Trophoblast cell (in vitro differentiated cells and primary cell): ENCODE data around the gene ENTREP3.

Experiments used
- DNase-seq, 2 donors: peaks; one replicate each; pipeline ENCODE4 v3.0.0-alpha.2; 2016
- H2AFZ ChIP-seq: 2 replicates; pipeline ENCODE4 v1.6.1; 2013; ENCODE audit warnings: low read length, moderate library complexity, mild to moderate bottlenecking; ENCODE audit not compliant: insufficient read depth, poor library complexity
- H2AK5ac ChIP-seq: 2 replicates; pipeline ENCODE4 v1.6.1; 2013; ENCODE audit warnings: mild to moderate bottlenecking, low read length
- H2BK120ac ChIP-seq: 2 replicates; pipeline ENCODE4 v1.6.1; 2013; ENCODE audit warnings: low read length, mild to moderate bottlenecking, moderate library complexity; ENCODE audit not compliant: insufficient read depth, poor library complexity
- H2BK12ac ChIP-seq: 2 replicates; pipeline ENCODE4 v1.6.1; 2013; ENCODE audit warnings: mild to moderate bottlenecking, low read length, moderate library complexity
- H2BK5ac ChIP-seq: 2 replicates; pipeline ENCODE4 v1.6.1; 2013; ENCODE audit warnings: low read length, low read depth, moderate library complexity, mild to moderate bottlenecking; ENCODE audit not compliant: poor library complexity
- H3K14ac ChIP-seq: 2 replicates; pipeline ENCODE4 v1.6.1; 2013; ENCODE audit warnings: mild to moderate bottlenecking, low read length
- H3K18ac ChIP-seq: 2 replicates; pipeline ENCODE4 v1.6.1; 2013; ENCODE audit warnings: mild to moderate bottlenecking, low read length
- H3K23ac ChIP-seq: 2 replicates; pipeline ENCODE4 v1.6.1; 2013; ENCODE audit warnings: low read length
- H3K27ac ChIP-seq: 2 replicates; pipeline ENCODE4 v1.5.1; 2013; ENCODE audit warnings: low read depth, mild to moderate bottlenecking, inconsistent platforms, low read length, moderate library complexity
- H3K27me3 ChIP-seq: 2 replicates; pipeline ENCODE4 v1.6.1; 2013; ENCODE audit warnings: inconsistent platforms, mild to moderate bottlenecking, low read length, moderate library complexity; ENCODE audit not compliant: insufficient read depth
- H3K36me3 ChIP-seq, 2 experiments: 1 replicate in 1 of 2; 2 replicates in 1 of 2; pipeline ENCODE4 v1.6.1; 2013; ENCODE audit warnings: low read length in 2 of 2, mild to moderate bottlenecking in 2 of 2, moderate library complexity in 1 of 2; ENCODE audit not compliant: insufficient read depth in 2 of 2, control insufficient read depth in 1 of 2
- H3K4ac ChIP-seq: 2 replicates; pipeline ENCODE4 v1.6.1; 2013; ENCODE audit warnings: low read depth, mild to moderate bottlenecking, low read length, moderate library complexity
- H3K4me1 ChIP-seq, 2 experiments: 1 replicate in 1 of 2; 2 replicates in 1 of 2; pipeline ENCODE4 v1.6.1; 2013; ENCODE audit warnings: low read length in 2 of 2, mild to moderate bottlenecking in 2 of 2, moderate library complexity in 1 of 2; ENCODE audit not compliant: insufficient read depth in 2 of 2, control insufficient read depth in 1 of 2
- H3K4me2 ChIP-seq: 2 replicates; pipeline ENCODE4 v1.6.1; 2013; ENCODE audit warnings: inconsistent platforms, mild to moderate bottlenecking, low read length, moderate library complexity
- H3K4me3 ChIP-seq: 2 replicates; pipeline ENCODE4 v1.5.1; 2013; ENCODE audit warnings: mild to moderate bottlenecking, low read depth, low read length, inconsistent platforms
- H3K79me1 ChIP-seq: one replicate; pipeline ENCODE4 v1.6.1; 2013; ENCODE audit warnings: low read length
- H3K79me2 ChIP-seq: 2 replicates; pipeline ENCODE4 v1.6.1; 2013; ENCODE audit warnings: low read length, mild to moderate bottlenecking; ENCODE audit not compliant: control insufficient read depth, insufficient read depth, poor library complexity
- H3K9ac ChIP-seq: 2 replicates; pipeline ENCODE4 v1.6.1; 2013; ENCODE audit warnings: mild to moderate bottlenecking, low read length
- H3K9me3 ChIP-seq: 2 replicates; pipeline ENCODE4 v1.6.1; 2013; ENCODE audit warnings: low read depth, mild to moderate bottlenecking, control low read depth, inconsistent platforms, low read length; ENCODE audit not compliant: insufficient read depth
- H4K12ac ChIP-seq: 2 replicates; pipeline ENCODE4 v1.6.1; 2013; ENCODE audit warnings: low read depth, mild to moderate bottlenecking, low read length, moderate library complexity
- H4K8ac ChIP-seq: 2 replicates; pipeline ENCODE4 v1.6.1; 2013; ENCODE audit warnings: low read depth, mild to moderate bottlenecking, low read length, moderate library complexity
- H4K91ac ChIP-seq: one replicate; pipeline ENCODE4 v1.6.1; 2013; ENCODE audit warnings: low read depth, mild to moderate bottlenecking, low read length, moderate library complexity
- WGBS: extraction: QIAGEN DNeasy Blood & Tissue Kit; methylation state at CpG from one replicate; pipeline ENCODE4 v1.1.7; 2013; ENCODE audit warnings: missing lambda C conversion rate; ENCODE audit not compliant: insufficient read length, insufficient coverage; ENCODE audit errors: extremely low coverage; 5-methylcytosine and 5-hydroxymethylcytosine counted together

ENTREP3 gene

GRCh38 chr1:155287987-155288543 lies 32.8 kb upstream of the ENTREP3 start:
- no peak overlapping the region for H3K9ac ChIP-seq
- H3K79me2 ChIP-seq = no peaks in the 10 kb centered on the region
- H4K8ac ChIP-seq = no peak overlapping the region
- no peak overlapping the region for H3K23ac ChIP-seq
- H2BK120ac ChIP-seq = no peak overlapping the region
- H3K9me3 ChIP-seq = no peaks in the 10 kb centered on the region
- no peaks in the 10 kb centered on the region for H3K27me3 ChIP-seq
- no peak overlapping the region for H2BK12ac ChIP-seq
- DNase-seq = no peak
- no peaks in the 10 kb centered on the region for H3K79me1 ChIP-seq
- H3K36me3 ChIP-seq = no peaks in the 10 kb centered on the region
- H2BK5ac ChIP-seq = no peak overlapping the region
- H3K4me3 ChIP-seq = no peak overlapping the region
- H4K12ac ChIP-seq = no peak overlapping the region
- H4K91ac ChIP-seq = no peak overlapping the region
- H3K27ac ChIP-seq = no peak overlapping the region
- H3K4me2 ChIP-seq = no peak overlapping the region
- no peak overlapping the region for H3K4ac ChIP-seq
- no peak overlapping the region for H2AFZ ChIP-seq
- no peak overlapping the region for H3K14ac ChIP-seq
- no peak overlapping the region for H2AK5ac ChIP-seq
- no peaks in the 10 kb centered on the region for H3K4me1 ChIP-seq
- WGBS = no CpG with 5 or more reads among the region's 21 CpGs
- H3K18ac ChIP-seq = no peak overlapping the region

GRCh38 chr1:155286544-155286943 lies 31.3 kb upstream of the ENTREP3 start:
- no peaks in the 10 kb centered on the region for H3K79me2 ChIP-seq
- WGBS = no CpG with 5 or more reads among the region's 2 CpGs

GRCh38 chr1:155285631-155286044 lies 30.4 kb upstream of the ENTREP3 start:
- H3K4me2 ChIP-seq = no peak overlapping the region
- H3K27ac ChIP-seq = no peak overlapping the region
- no peak overlapping the region for H3K23ac ChIP-seq
- no CpG with 5 or more reads among the region's 18 CpGs for WGBS
- H2BK120ac ChIP-seq = no peak overlapping the region
- H3K9me3 ChIP-seq = no peaks in the 10 kb centered on the region
- no peak overlapping the region for H3K4me3 ChIP-seq
- H2AK5ac ChIP-seq = no peak overlapping the region
- no peaks in the 10 kb centered on the region for H3K4me1 ChIP-seq
- no peak overlapping the region for H2AFZ ChIP-seq
- H3K27me3 ChIP-seq = no peaks in the 10 kb centered on the region
- H3K14ac ChIP-seq = no peak overlapping the region
- H4K8ac ChIP-seq = no peak overlapping the region
- H3K36me3 ChIP-seq = peaks cover 2% of the 10 kb centered on the region in 2 experiments
- H2BK5ac ChIP-seq = no peak overlapping the region
- H3K4ac ChIP-seq = no peak overlapping the region
- H3K9ac ChIP-seq = no peak overlapping the region
- no peak overlapping the region for H4K12ac ChIP-seq
- no peak overlapping the region for H3K18ac ChIP-seq
- DNase-seq = no peak
- no peak overlapping the region for H4K91ac ChIP-seq
- H2BK12ac ChIP-seq = no peak overlapping the region
- no peaks in the 10 kb centered on the region for H3K79me2 ChIP-seq
- H3K79me1 ChIP-seq = no peaks in the 10 kb centered on the region

More at GRCh38 chr1:155286544-155286943, 31.3 kb upstream of the ENTREP3 start:
- Histone ChIP-seq H3K9me3 (no peaks in the 10 kb centered on the region), H3K23ac (no peak overlapping the region), H3K4ac (no peak overlapping the region), H4K8ac (no peak overlapping the region), H2AFZ (no peak overlapping the region), H4K91ac (no peak overlapping the region), H3K4me3 (no peak overlapping the region), H3K14ac (no peak overlapping the region), H2AK5ac (no peak overlapping the region), H2BK12ac (no peak overlapping the region), H3K4me2 (no peak overlapping the region), H4K12ac (no peak overlapping the region), H2BK120ac (no peak overlapping the region), H2BK5ac (no peak overlapping the region), H3K36me3 (peaks cover 2% of the 10 kb centered on the region in 2 experiments), H3K27ac (no peak overlapping the region), H3K9ac (no peak overlapping the region), H3K27me3 (no peaks in the 10 kb centered on the region), H3K4me1 (no peaks in the 10 kb centered on the region), H3K79me1 (no peaks in the 10 kb centered on the region), H3K18ac (no peak overlapping the region)
- no peak for DNase-seq

GRCh38 chr1:155285063-155285462 lies 29.8 kb upstream of the ENTREP3 start:
- Histone ChIP-seq H3K4me2 (no peak overlapping the region), H3K36me3 (peaks cover 2% of the 10 kb centered on the region in 2 experiments), H4K91ac (no peak overlapping the region), H3K18ac (no peak overlapping the region), H2BK120ac (no peak overlapping the region), H2BK12ac (no peak overlapping the region), H3K23ac (no peak overlapping the region), H4K8ac (no peak overlapping the region), H3K9me3 (no peaks in the 10 kb centered on the region), H3K79me2 (no peaks in the 10 kb centered on the region), H2AFZ (no peak overlapping the region), H3K4me1 (no peaks in the 10 kb centered on the region), H2BK5ac (no peak overlapping the region), H3K4me3 (no peak overlapping the region), H3K27me3 (no peaks in the 10 kb centered on the region), H3K9ac (no peak overlapping the region), H3K4ac (no peak overlapping the region), H3K79me1 (no peaks in the 10 kb centered on the region), H4K12ac (no peak overlapping the region), H3K27ac (no peak overlapping the region), H2AK5ac (no peak overlapping the region), H3K14ac (no peak overlapping the region)
- no peak for DNase-seq
- WGBS = no CpG with 5 or more reads among the region's 14 CpGs
